ENCODE data around the gene PLXNB1.

GRCh38 chr3:48467110-48467454 is 37.2 kb upstream of the PLXNB1 start:
- TF ChIP-seq POLR2AphosphoS5 (IDR thresholded peaks at IDR 0.05) (no peak), CTCF (IDR thresholded peaks at IDR 0.05) (no peak), POLR2A (IDR thresholded peaks at IDR 0.05) (no peak)
